Pulmonary artery endothelial cell (primary cell): ENCODE data around the gene KLF15. TPM values are rescaled to one million over a fixed set of nuclear protein-coding genes. Genes with fewer than 3 reads are reported as not detected.
"Not testable (repeated sequence)": the region's sequence is repeated elsewhere in the genome, so short reads cannot be mapped to it uniquely, and the experiment has no call there.

ENCODE experiments used
- DNase-seq: peaks from one replicate; pipeline ENCODE4 v3.0.0-alpha.2; 2011; ENCODE audit warnings: low read depth, low spot score
- total RNA-seq: library from RNA; depleted of rRNA; stranded (reverse); fragments of >200 nt; gene quantifications from 2 replicates; pipeline ENCODE4 v1.2.3, GENCODE V29; 2014

KLF15 gene
- total RNA-seq, 1 donor from 2014 or later: 2.3 TPM

DNA sequence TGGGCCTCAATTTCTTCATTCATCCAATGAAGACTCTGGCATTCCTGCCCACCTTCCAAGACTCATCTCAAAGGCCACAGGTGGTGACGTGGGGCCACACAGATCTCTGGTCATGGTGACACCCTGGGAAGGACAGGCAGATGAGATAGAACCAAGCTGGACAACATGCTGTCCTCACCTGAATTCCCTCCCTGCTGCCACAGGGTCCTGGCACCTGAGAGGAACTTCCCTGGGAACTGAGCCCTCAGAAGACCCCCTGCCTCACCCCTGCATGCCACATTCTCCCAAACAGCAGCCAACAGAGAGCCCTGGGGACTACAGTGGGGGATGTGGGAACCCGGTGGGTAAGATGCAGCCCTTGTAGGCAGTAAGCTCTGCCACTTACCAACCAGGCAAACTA lies 10.7 kb downstream of the KLF15 start:
- no peak for DNase-seq

DNA sequence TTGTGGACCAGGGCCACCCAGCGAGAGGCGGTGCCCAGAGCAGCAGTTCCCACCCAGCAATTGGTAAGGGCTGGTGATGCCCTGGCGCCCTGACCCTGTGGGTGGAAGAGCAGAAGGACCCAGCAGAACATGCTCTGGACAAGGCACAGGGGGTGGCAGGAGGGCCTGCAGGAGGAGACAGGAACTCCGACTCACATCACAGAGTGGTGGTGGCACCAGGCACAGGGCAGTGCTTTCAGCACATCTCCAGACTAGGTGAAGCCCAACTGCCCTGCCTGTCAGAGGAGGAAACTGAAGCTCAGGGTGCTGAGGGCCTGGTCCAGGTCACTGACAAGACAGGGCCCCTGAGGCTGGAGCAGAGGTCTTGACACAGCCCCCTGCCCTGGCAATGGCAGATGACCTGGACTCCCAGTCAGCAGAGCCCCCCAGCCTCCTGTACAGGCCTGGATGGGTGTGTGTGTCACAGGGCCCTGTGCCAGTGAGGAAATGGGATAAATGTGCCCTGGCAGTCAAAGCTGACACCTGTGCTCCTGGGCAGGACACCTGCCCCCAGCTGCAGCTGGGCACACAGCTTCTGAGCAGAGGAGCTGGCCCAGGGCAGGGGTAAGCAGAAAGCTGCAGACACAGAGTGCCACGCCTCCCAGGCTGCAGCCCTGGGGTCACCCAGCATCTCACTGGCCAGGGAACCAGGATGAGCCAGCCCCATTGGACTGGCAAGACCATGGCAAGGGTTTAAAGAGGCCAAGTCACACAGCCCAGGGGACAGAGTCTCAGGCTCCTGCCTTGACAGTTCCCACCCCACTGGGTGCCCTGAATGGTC lies 11.4 kb downstream of the KLF15 start:
- no peak for DNase-seq

DNA sequence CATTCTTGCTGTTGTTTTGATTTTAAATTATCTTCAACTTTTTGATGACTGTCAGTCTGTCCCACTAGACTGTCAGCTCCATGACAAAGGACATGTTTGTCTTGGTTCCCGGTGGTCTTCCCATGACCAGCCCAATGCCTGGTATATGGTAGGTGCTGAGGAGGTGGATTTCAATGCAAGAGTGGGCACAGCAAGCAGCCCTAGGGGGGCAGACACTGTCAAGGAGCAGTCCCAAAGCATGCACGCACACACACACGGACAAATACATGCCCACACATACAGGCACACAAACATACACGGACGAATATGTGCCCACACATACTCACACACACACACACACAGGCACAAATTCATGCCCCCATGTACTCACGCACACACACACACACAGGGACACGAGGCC lies 12.0 kb downstream of the KLF15 start:
- DNase-seq: no peak

DNA sequence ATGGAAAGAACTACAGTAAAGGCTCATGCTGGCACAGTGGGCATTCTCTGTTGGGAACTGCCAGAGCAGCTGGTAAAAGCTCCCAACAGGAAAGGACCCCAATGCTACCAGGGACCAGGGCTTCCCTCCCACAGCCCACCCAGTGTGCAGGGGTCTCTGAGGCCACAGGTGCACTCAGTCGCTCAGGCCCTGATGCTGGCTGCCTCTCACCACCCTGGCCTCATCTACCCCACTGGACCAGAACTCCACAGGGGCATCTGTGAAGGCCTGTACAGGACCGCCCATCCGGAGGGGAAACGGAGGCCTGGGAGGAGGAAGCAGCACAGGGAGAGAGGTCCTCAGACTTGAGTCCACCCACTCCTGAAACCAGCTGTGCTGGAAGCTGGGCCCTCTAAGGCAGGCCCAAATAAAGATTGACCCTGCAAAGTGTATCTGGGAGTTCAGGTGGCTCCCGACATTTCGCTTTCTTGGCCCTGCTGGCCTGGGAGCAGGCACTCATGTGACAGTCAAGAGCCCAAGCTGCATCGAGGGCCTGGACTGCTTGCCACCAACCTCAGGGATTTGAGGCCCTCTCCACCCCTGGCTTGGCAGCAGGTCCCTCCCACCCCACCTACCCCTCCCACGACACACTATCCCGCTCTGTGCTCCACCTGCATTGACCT lies 12.7 kb downstream of the KLF15 start:
- DNase-seq: no peak

- no peak for DNase-seq
These were observed 13.6 kb downstream of the KLF15 start for GRCh38 chr3:126343649-126344035.

DNA sequence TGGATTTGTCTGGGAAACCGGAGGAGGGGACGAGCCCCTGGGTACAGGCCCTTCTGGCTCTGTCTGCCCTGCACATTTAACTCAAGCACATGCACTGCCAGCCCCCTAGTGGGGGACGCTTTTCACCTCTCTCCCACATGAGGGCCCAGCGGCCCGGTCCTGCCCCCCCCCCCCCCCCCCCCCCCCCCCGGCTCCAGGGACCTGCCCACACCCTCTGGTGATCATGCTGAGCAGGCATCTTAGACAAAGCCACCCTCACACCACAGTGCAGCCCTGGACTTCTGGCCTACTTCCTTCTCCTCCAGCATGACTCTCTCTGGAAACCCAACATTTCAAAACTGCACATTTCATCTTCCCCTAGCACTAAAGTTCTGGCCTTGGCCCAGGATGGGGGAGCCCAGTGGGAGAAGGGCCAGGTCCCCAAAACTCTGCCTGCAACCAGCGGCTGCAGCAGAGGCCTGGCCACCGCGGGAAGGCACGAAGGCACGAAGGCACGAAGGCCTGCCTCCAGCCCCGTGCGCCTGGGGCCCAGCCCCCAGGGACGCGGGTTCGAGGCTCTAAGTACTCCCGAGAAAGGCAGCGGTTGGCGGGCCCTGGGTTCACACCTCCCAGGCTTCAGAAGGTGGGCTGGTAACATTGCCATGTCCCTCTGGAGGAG lies 14.1 kb downstream of the KLF15 start:
- no peak for DNase-seq

GRCh38 chr3:126342211-126342610 lies 15.0 kb downstream of the KLF15 start:
- no peak for DNase-seq

GRCh38 chr3:126341755-126342150 lies 15.5 kb downstream of the KLF15 start:
- DNase-seq: no peak

GRCh38 chr3:126340943-126341754 lies 16.1 kb downstream of the KLF15 start:
- no peak for DNase-seq

- DNase-seq: no peak
These were observed 16.6 kb downstream of the KLF15 start for GRCh38 chr3:126340596-126340942.

DNA sequence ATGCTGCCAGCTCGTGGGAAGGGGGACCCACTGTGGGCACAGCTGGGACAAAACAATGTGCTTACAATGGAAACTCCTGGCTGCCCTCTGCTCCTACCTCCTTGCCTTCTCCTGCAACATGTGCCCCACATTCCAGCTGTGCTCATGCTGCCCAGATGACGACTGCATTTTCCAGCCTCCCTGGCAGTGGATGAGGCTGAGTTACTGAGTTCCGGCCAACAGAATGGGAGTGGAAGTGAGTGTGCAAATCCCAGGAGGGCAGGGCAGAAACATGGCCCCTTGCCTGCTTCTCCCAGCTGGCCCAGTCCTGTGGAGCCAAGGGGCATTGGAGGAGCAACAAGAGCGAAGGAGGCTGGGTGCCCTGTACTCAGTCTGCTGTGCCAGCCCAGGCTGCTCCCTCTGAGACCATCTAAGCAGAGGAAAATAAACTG lies 17.1 kb downstream of the KLF15 start:
- no peak for DNase-seq

GRCh38 chr3:126339466-126339865 lies 17.7 kb downstream of the KLF15 start:
- DNase-seq: no peak

DNA sequence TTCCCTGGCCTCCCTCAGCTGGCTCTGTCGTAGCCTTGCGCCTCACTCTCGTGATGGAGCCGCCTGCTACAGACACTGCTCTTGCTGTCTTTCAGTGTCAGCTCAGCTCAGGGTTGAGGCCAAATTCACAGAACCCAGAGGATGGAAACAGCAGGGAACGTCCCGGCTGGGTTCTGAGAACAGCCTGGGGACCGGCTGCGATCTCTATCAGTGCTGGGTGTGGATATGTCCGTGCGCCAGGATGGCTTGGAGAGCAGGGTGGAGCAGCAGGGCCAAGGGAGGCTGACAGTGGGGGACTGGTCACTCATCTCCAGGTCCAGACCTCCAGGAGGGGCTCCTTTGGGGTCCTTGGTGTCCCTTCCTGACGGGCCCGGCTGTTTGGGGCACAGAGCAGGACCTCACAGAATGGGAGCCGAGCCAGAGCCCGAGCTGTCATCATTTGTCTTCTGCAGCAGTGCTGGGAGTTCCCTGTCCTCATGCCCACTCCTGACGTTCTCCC lies 18.4 kb downstream of the KLF15 start:
- no peak for DNase-seq

DNA sequence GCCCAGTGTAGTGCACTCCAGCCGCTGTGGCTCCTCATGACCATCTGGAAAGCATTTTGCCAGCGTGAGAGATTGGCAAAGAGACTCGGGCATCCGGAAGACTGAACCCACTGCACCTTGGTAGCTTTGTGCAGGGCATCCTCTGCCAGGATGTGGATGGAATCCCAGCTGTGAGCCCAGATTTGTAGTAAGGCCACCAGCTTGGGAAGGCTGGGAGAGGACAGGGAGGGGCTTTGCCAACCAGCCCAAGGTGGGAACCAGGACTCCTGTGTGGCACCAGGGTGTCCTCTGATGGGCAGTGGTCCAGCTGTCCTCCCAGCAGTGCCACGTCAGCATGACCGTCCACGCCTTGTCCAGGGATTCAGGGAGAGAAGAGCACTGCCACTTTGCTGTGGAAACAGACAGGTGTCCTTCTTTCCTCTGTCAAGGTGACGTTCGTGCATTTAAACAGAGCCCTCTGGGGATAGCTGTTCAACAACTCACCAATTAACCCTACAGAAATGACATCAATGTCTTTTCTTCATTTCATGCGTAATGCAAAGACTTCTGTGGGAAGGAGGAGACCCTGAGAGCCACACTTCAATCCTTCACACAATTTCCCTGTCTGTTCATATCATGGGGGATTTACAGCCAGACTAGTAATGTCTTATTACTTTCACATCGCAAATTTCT lies 19.1 kb downstream of the KLF15 start:
- no peak for DNase-seq

DNA sequence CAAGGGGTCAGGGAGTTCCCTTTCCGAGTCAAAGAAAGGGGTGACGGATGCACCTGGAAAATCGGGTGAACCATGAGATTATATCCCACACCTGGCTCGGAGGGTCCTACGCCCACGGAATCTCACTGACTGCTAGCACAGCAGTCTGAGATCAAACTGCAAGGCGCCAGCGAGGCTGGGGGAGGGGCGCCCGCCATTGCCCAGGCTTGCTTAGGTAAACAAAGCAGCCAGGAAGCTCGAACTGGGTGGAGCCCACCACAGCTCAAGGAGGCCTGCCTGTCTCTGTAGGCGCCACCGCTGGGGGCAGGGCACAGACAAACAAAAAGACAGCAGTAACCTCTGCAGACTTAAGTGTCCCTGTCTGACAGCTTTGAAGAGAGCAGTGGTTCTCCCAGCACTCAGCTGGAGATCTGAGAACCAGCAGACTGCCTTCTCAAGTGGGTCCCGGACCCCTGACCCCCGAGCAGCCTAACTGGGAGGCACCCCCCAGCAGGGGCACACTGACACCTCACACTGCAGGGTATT lies 25.3 kb downstream of the KLF15 start:
- DNase-seq: not testable (repeated sequence)

DNA sequence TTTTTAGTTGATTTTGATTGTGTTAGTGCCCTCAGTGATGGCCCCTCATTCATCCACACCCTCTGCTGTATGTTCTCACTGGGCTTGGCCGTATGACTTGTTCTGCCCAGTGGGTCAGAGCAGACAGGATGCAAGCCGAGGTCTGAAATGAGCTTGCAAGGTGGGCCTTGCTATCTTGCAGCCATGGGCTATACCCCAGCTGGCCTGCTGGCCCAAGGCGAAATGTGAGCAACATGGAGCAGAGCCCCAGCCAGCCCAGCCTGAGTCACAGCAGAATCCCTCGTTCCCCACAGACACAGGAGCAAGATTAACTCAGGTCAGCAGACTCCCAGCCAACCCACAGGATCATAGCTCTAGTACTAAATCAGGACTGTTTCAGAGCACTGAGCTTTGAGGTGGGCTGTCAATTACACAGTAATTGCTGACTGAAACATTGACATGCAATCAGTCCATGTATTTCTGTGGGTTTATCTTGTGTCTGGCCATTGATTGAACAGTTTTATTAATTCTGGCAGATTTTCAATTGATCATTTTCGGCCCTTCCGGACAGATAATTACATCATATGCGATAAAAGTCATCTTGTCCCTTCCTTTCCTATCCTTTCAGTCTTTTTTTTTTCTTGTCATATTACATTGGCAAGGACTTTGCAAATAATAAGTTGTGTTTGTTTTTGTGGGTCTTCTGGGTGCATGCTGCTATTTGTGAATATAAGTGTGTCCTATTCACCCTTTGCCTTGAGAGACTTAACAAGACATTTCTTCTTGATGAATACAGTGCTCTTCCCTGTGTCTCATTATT lies 27.1 kb downstream of the KLF15 start:
- DNase-seq: no peak

GRCh38 chr3:126326629-126327028 lies 30.6 kb downstream of the KLF15 start:
- no peak for DNase-seq

GRCh38 chr3:126322181-126322967 lies 34.8 kb downstream of the KLF15 start:
- no peak for DNase-seq

DNA sequence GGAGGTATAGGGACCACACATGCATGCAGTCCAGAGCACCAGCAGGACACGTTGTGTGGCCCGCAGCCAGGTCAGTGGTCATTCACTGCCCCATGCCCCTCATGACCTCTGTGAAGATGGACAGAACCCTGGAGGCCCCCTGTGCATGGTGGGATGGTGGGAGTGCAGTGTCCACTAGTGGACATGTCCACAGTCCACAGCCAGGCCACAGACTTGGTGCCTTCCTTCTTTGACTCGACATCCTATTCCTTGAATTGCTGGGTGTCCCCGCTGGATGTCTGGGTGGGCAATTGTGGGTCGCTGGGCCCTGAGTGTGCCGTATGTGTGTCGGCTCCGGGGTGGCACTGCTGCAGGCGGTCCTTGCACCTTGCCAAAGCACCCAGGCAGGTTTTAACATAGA lies 35.7 kb downstream of the KLF15 start:
- DNase-seq: no peak
